Measurements from ENCODE around the gene EEFSEC.

The EEFSEC gene

GRCh38 chr3:128243602-128244504 is 90.6 kb downstream of the EEFSEC start:
- Histone ChIP-seq H3K4me3 (ENCODE audit: low read length) (no peak overlapping the region), H3K27me3 (replicated peaks; ENCODE audit: insufficient read depth, low read length) (no peaks in the 10 kb centered on the region), H3K4me1 (ENCODE audit: low read length) (no peaks in the 10 kb centered on the region), H3K4me2 (ENCODE audit: low read depth, low read length) (no peak overlapping the region), H3K36me3 (replicated peaks; ENCODE audit: insufficient read depth, low read length) (no peaks in the 10 kb centered on the region; the same call in 1 of the 2 replicates), H3K27ac (ENCODE audit: low read length) (no peak overlapping the region), H2AFZ (ENCODE audit: low read length) (no peak overlapping the region), H3F3A (ENCODE audit: insufficient read depth, low read length) (no peaks in the 10 kb centered on the region), H4K20me1 (ENCODE audit: insufficient read depth, low read length) (no peaks in the 10 kb centered on the region), H3K9me3 (replicated peaks; ENCODE audit: insufficient read depth, low read length) (no peaks in the 10 kb centered on the region), H3K9me2 (replicated peaks; ENCODE audit: insufficient read depth, low read length) (no peaks in the 10 kb centered on the region), H3K79me2 (ENCODE audit: low read length) (no peaks in the 10 kb centered on the region), H3K9ac (ENCODE audit: low read length) (no peak overlapping the region)
- TF ChIP-seq CTCF (IDR thresholded peaks at IDR 0.05; ENCODE audit: low read length) (no peak), EZH2phosphoT487 (IDR thresholded peaks at IDR 0.05; ENCODE audit: low read length) (no peak), EZH2 (optimal IDR thresholded peaks at IDR 0.05; ENCODE audit: low read depth, low read length) (no peak)
- no peak for DNase-seq

GRCh38 chr3:128245460-128245859 is 92.2 kb downstream of the EEFSEC start:
- TF ChIP-seq CTCF (IDR thresholded peaks at IDR 0.05; ENCODE audit: low read length) (no peak), EZH2 (optimal IDR thresholded peaks at IDR 0.05; ENCODE audit: low read depth, low read length) (no peak), EZH2phosphoT487 (IDR thresholded peaks at IDR 0.05; ENCODE audit: low read length) (no peak)
- H3K9ac ChIP-seq (ENCODE audit: low read length), result no peak overlapping the region
- no peaks in the 10 kb centered on the region for H3F3A ChIP-seq (ENCODE audit: insufficient read depth, low read length)
- H3K9me3 ChIP-seq (replicated peaks; ENCODE audit: insufficient read depth, low read length), result no peaks in the 10 kb centered on the region
- H3K9me2 ChIP-seq (replicated peaks; ENCODE audit: insufficient read depth, low read length), result no peaks in the 10 kb centered on the region
- no peak overlapping the region for H3K4me3 ChIP-seq (ENCODE audit: low read length)
- no peak overlapping the region for H2AFZ ChIP-seq (ENCODE audit: low read length)
- no peak overlapping the region for H3K4me2 ChIP-seq (ENCODE audit: low read depth, low read length)
- no peak overlapping the region for H3K27ac ChIP-seq (ENCODE audit: low read length)
- H4K20me1 ChIP-seq (ENCODE audit: insufficient read depth, low read length), result no peaks in the 10 kb centered on the region
- no peaks in the 10 kb centered on the region for H3K27me3 ChIP-seq (replicated peaks; ENCODE audit: insufficient read depth, low read length)
- H3K36me3 ChIP-seq (replicated peaks; ENCODE audit: insufficient read depth, low read length), result no peaks in the 10 kb centered on the region; the same call in 1 of the 2 replicates
- H3K4me1 ChIP-seq (ENCODE audit: low read length), result no peaks in the 10 kb centered on the region
- no peak for DNase-seq
- H3K79me2 ChIP-seq (ENCODE audit: low read length), result no peaks in the 10 kb centered on the region

GRCh38 chr3:128247666-128248409 is 94.6 kb downstream of the EEFSEC start:
- H2AFZ ChIP-seq (ENCODE audit: low read length), result no peak overlapping the region
- no peaks in the 10 kb centered on the region for H4K20me1 ChIP-seq (ENCODE audit: insufficient read depth, low read length)
- no peak overlapping the region for H3K4me3 ChIP-seq (ENCODE audit: low read length)
- no peaks in the 10 kb centered on the region for H3K27me3 ChIP-seq (replicated peaks; ENCODE audit: insufficient read depth, low read length)
- H3K9ac ChIP-seq (ENCODE audit: low read length), result no peak overlapping the region
- no peaks in the 10 kb centered on the region for H3K9me3 ChIP-seq (replicated peaks; ENCODE audit: insufficient read depth, low read length)
- no peaks in the 10 kb centered on the region for H3K4me1 ChIP-seq (ENCODE audit: low read length)
- H3F3A ChIP-seq (ENCODE audit: insufficient read depth, low read length), result no peaks in the 10 kb centered on the region
- H3K4me2 ChIP-seq (ENCODE audit: low read depth, low read length), result no peak overlapping the region
- no peak overlapping the region for H3K27ac ChIP-seq (ENCODE audit: low read length)
- H3K79me2 ChIP-seq (ENCODE audit: low read length), result no peaks in the 10 kb centered on the region
- no peaks in the 10 kb centered on the region for H3K9me2 ChIP-seq (replicated peaks; ENCODE audit: insufficient read depth, low read length)
- H3K36me3 ChIP-seq (replicated peaks; ENCODE audit: insufficient read depth, low read length), result no peaks in the 10 kb centered on the region; the same call in 1 of the 2 replicates
- TF ChIP-seq EZH2phosphoT487 (IDR thresholded peaks at IDR 0.05; ENCODE audit: low read length) (no peak), CTCF (IDR thresholded peaks at IDR 0.05; ENCODE audit: low read length) (no peak), EZH2 (optimal IDR thresholded peaks at IDR 0.05; ENCODE audit: low read depth, low read length) (no peak)
- DNase-seq, result no peak

Measured in MM.1S (cell line).